ENCODE data around the gene SLC35F3. TPM values are rescaled to one million over a fixed set of nuclear protein-coding genes. Genes with fewer than 3 reads are reported as not detected.

Gene SLC35F3
- total RNA-seq, 4 donors from 2014 or later: 0.82 TPM; not detected in 3

DNA sequence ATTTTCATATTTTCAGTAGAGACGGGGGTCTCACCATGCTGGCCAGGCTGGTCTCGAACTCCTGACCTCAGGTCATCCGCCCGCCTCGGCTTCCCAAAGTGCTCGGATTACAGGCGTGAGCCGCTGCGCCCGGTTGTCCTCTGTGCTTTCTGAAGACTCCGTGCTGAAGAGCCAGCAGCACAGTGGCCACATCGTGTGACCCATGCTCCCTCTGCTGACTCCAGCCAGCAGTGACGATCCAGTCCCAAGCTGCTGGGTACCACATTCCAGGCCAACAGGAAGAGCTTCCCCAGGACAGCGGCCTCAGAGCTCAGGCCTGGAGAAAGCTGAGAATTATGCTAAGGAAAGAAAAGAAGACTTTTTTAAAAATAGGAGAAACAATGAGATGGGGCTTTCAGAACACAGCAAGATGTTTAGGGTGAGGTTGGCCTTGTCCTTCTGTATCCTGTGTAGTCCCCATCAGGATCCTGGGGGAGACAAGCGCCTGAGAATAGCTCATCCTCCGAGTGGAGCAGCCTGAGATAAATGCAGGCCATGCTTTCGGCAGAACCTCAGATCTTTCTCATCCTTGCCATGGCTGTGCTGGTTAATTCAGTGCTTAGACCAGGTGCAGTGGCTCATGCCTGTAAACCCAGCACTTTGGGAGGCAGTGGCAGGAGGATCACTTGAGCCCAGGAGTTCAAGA lies 207.1 kb downstream of the SLC35F3 start:
- no peaks in the 10 kb centered on the region for H3K36me3 ChIP-seq
- H3K4me1 ChIP-seq: no peaks in the 10 kb centered on the region
- H3K27me3 ChIP-seq: no peaks in the 10 kb centered on the region
- DNase-seq (no peak), ATAC-seq (no peak)
- no peak overlapping the region for H3K4me3 ChIP-seq
- TF ChIP-seq, protein P1, sequence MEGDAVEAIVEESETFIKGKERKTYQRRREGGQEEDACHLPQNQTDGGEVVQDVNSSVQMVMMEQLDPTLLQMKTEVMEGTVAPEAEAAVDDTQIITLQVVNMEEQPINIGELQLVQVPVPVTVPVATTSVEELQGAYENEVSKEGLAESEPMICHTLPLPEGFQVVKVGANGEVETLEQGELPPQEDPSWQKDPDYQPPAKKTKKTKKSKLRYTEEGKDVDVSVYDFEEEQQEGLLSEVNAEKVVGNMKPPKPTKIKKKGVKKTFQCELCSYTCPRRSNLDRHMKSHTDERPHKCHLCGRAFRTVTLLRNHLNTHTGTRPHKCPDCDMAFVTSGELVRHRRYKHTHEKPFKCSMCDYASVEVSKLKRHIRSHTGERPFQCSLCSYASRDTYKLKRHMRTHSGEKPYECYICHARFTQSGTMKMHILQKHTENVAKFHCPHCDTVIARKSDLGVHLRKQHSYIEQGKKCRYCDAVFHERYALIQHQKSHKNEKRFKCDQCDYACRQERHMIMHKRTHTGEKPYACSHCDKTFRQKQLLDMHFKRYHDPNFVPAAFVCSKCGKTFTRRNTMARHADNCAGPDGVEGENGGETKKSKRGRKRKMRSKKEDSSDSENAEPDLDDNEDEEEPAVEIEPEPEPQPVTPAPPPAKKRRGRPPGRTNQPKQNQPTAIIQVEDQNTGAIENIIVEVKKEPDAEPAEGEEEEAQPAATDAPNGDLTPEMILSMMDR (IDR thresholded peaks at IDR 0.05 in 4 of 5, conservative IDR thresholded peaks at IDR 0.05 in 1 of 5): no peak
- no peak for TF ChIP-seq POLR2A (IDR thresholded peaks at IDR 0.05)
- intact Hi-C loops (cut with DNase I; ENCODE audit: low total_unique reads) (loop anchor here (5.0 kb wide), 1 partner anchor 991 kb away; no protein-coding TSS in a partner anchor), in situ Hi-C loops (cut with MboI; ENCODE audit: low sequenced_read_pairs in 4 of 4) (no loop called here)
- no peak overlapping the region for H3K27ac ChIP-seq
- no peaks in the 10 kb centered on the region for H3K9me3 ChIP-seq

DNA sequence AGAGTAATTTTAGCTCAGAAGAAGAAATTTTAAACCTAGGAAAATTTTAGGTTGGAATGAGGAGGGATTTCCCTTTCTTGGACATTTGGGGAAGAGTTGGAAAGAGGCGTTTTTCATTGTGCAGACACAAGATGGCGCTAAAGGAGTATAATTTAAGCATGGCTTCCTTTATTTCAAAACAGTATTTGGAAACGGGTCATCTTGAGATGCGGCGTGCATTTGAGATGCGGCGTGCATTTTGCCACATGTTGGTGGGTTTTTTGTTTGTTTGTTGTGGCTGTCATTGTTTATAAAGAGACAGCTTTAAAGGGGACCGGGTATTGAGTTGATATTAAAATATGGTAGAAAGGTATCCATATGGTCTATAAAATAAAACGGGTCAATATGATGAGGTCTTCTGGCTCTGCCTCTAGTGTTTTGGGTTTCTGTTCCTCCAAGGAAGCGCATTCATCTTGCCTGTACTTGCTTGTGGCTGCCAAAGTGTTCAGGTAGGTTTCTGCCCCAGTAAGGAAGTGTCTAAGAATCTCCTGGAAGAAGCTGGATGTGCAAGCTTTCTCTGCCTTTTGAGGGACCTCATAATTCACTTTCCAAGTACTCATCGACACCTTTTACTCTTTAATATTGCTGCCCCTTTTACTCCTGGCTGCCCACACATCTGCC lies 210.3 kb downstream of the SLC35F3 start:
- ATAC-seq: peak in 1 of 2 donors; percentile 68
- TF ChIP-seq, protein P1 (IDR thresholded peaks at IDR 0.05 in 4 of 5, conservative IDR thresholded peaks at IDR 0.05 in 1 of 5): peak; percentile 25 to 59 (median 46)
- no peak for TF ChIP-seq POLR2A (IDR thresholded peaks at IDR 0.05)
- DNase-seq: no peak
- H3K27me3 ChIP-seq: no peaks in the 10 kb centered on the region
- no peaks in the 10 kb centered on the region for H3K36me3 ChIP-seq
- H3K4me3 ChIP-seq: no peak overlapping the region
- intact Hi-C loops (cut with DNase I; ENCODE audit: low total_unique reads): loop anchor here (1.0 to 5.0 kb wide), 2 partner anchors 196 to 988 kb away; no protein-coding TSS in a partner anchor
- H3K4me1 ChIP-seq: no peaks in the 10 kb centered on the region
- in situ Hi-C loops (cut with MboI; ENCODE audit: low sequenced_read_pairs in 4 of 4): no loop called here
- no peak overlapping the region for H3K27ac ChIP-seq
- H3K9me3 ChIP-seq: no peaks in the 10 kb centered on the region

DNA sequence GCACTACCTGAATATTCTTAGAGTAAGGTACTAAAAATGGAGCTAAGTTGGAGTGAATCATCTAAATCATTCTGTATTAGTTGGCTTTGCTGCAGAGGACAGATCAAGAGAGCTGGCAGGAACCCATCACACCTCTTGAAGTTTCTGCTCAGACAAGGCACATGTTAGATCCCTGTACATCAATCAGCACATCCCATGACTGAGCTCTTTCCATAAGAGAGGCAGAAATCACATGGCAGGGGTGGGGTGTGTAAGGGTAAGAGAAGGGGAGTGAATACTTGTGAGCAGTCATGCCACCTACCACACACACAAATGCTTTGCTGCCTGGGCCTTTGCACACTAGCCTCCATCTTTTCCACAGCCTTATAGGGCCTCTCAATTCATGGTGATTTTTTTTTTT lies 214.4 kb downstream of the SLC35F3 start:
- no peak overlapping the region for H3K27ac ChIP-seq
- H3K4me1 ChIP-seq: no peaks in the 10 kb centered on the region
- H3K27me3 ChIP-seq: no peaks in the 10 kb centered on the region
- H3K36me3 ChIP-seq: no peaks in the 10 kb centered on the region
- ATAC-seq (no peak), DNase-seq (no peak)
- TF ChIP-seq, protein P1 (IDR thresholded peaks at IDR 0.05 in 4 of 5, conservative IDR thresholded peaks at IDR 0.05 in 1 of 5): no peak
- no peak for TF ChIP-seq POLR2A (IDR thresholded peaks at IDR 0.05)
- no peak overlapping the region for H3K4me3 ChIP-seq
- intact Hi-C loops (cut with DNase I; ENCODE audit: low total_unique reads) (no loop called here), in situ Hi-C loops (cut with MboI; ENCODE audit: low sequenced_read_pairs in 4 of 4) (no loop called here)
- no peaks in the 10 kb centered on the region for H3K9me3 ChIP-seq

DNA sequence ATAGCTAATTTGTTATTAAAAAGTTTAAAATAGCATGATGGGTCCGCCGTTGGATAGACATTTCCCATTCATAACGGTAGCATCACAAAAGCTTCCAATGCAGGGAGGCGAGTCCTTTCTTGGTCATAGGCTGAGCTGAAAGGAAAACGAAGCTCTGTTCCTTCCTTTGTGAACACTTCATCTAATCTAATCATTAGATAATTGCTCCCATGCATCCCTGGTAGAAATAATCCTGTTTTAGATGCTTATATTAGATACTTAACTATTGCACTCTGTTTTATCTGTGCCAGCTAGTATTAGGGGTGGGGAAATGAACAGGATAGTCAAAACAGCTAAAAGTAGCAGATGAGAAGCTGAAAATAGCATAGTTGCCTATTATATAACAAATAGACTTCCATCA lies 215.0 kb downstream of the SLC35F3 start:
- intact Hi-C loops (cut with DNase I; ENCODE audit: low total_unique reads) (no loop called here), in situ Hi-C loops (cut with MboI; ENCODE audit: low sequenced_read_pairs in 4 of 4) (no loop called here)
- H3K36me3 ChIP-seq: no peaks in the 10 kb centered on the region
- DNase-seq: no peak
- H3K4me1 ChIP-seq: no peaks in the 10 kb centered on the region
- no peak overlapping the region for H3K4me3 ChIP-seq
- no peak for ATAC-seq
- H3K27me3 ChIP-seq: peaks cover 0 to 1% (median 1%) of the 10 kb centered on the region in 3 donors
- no peak overlapping the region for H3K27ac ChIP-seq
- H3K9me3 ChIP-seq: no peaks in the 10 kb centered on the region
- TF ChIP-seq, protein P1 (IDR thresholded peaks at IDR 0.05 in 4 of 5, conservative IDR thresholded peaks at IDR 0.05 in 1 of 5): no peak
- no peak for TF ChIP-seq POLR2A (IDR thresholded peaks at IDR 0.05)
